ENCODE measurements around the gene EVC. TPM values are rescaled to one million over a fixed set of nuclear protein-coding genes. Genes with fewer than 3 reads are reported as not detected.
A peak's percentile ranks its signal among the peaks of the same experiment; 100 is the strongest.

The EVC gene
- total RNA-seq, 1 experiment from 2014 or later = not detected

- intact Hi-C loops (cut with micrococcal nuclease; ENCODE audit: unreplicated experiment) = no loop called here
- Mint-ChIP-seq H3K4me1 (ENCODE audit: low read depth, unreplicated experiment) (no peaks in the 10 kb centered on the region), H3K9me3 (ENCODE audit: unreplicated experiment) (peaks cover 6% of the 10 kb centered on the region), H3K36me3 (ENCODE audit: insufficient read depth, unreplicated experiment) (no peaks in the 10 kb centered on the region), H3K27me3 (ENCODE audit: insufficient read depth, unreplicated experiment) (peaks cover 12% of the 10 kb centered on the region), H3K4me3 (ENCODE audit: unreplicated experiment) (no peak overlapping the region), H3K27ac (ENCODE audit: unreplicated experiment) (peak overlapping the region; percentile 18)
- no peak for TF ChIP-seq CTCF (IDR thresholded peaks at IDR 0.05; ENCODE audit: insufficient read depth in 1 of 2, low read depth in 1 of 2, low read length in 1 of 2, severe bottlenecking in 1 of 2, unreplicated experiment in 1 of 2)
- CTCF ChIA-PET = no interaction called here
- H3K9me3 ChIP-seq = no peaks in the 10 kb centered on the region
- H3K27me3 ChIP-seq (replicated peaks; ENCODE audit: control insufficient read depth, insufficient read depth, low read length) = no peaks in the 10 kb centered on the region
- POLR2A ChIA-PET = no interaction called here
- no peak for DNase-seq
- no peak overlapping the region for H3K4me3 ChIP-seq (ENCODE audit: low read depth, low read length)
- no TSS peak for BruUV-seq (replicated peaks)
- no peaks in the 10 kb centered on the region for H3K4me1 ChIP-seq
- H3K36me3 ChIP-seq (ENCODE audit: control insufficient read depth, insufficient read depth, low read length) = no peaks in the 10 kb centered on the region
These were observed 9.0 kb upstream of the EVC start for GRCh38 chr4:5701971-5702370.

GRCh38 chr4:5703831-5704230, 7.2 kb upstream of the EVC start:
- Histone ChIP-seq H3K27me3 (replicated peaks; ENCODE audit: control insufficient read depth, insufficient read depth, low read length) (no peaks in the 10 kb centered on the region), H3K36me3 (ENCODE audit: control insufficient read depth, insufficient read depth, low read length) (no peaks in the 10 kb centered on the region), H3K4me3 (ENCODE audit: low read depth, low read length) (no peak overlapping the region), H3K4me1 (no peaks in the 10 kb centered on the region), H3K9me3 (no peaks in the 10 kb centered on the region)
- Mint-ChIP-seq H3K4me1 (ENCODE audit: low read depth, unreplicated experiment) (no peaks in the 10 kb centered on the region), H3K9me3 (ENCODE audit: unreplicated experiment) (peaks cover 6% of the 10 kb centered on the region), H3K36me3 (ENCODE audit: insufficient read depth, unreplicated experiment) (no peaks in the 10 kb centered on the region), H3K27me3 (ENCODE audit: insufficient read depth, unreplicated experiment) (peaks cover 12% of the 10 kb centered on the region), H3K4me3 (ENCODE audit: unreplicated experiment) (no peak overlapping the region), H3K27ac (ENCODE audit: unreplicated experiment) (no peak overlapping the region)
- ChIA-PET POLR2A (no interaction called here), CTCF (no interaction called here)
- intact Hi-C loops (cut with micrococcal nuclease; ENCODE audit: unreplicated experiment) = no loop called here
- no peak for DNase-seq
- no peak for TF ChIP-seq CTCF (IDR thresholded peaks at IDR 0.05; ENCODE audit: insufficient read depth in 1 of 2, low read depth in 1 of 2, low read length in 1 of 2, severe bottlenecking in 1 of 2, unreplicated experiment in 1 of 2)
- BruUV-seq (replicated peaks) = no TSS peak

DNA sequence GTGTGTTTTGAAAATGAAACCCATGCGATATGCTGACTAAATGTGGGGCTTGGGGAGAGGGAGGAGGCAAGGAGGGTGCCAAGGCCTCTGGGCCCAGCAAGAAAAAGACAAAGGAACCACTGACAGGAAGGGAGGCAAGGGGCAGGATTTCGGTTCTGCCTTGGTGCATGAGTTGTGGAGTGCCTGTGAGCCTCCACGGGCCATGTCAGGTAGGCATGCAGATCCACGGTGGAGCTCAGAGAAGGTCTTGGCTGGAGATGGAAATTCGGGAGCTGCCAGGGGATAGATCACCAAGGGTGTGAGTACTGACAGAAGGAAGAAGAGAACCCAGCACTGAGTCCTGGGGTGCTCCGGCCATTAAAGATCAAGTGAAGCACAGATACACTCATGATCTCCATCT, 6.7 kb upstream of the EVC start:
- BruUV-seq (replicated peaks) = no TSS peak
- H3K9me3 Mint-ChIP-seq (ENCODE audit: unreplicated experiment) = peaks cover 6% of the 10 kb centered on the region
- no peak for DNase-seq
- H3K27ac Mint-ChIP-seq (ENCODE audit: unreplicated experiment) = no peak overlapping the region
- Histone ChIP-seq H3K9me3 (no peaks in the 10 kb centered on the region), H3K36me3 (ENCODE audit: control insufficient read depth, insufficient read depth, low read length) (no peaks in the 10 kb centered on the region), H3K4me1 (no peaks in the 10 kb centered on the region), H3K4me3 (ENCODE audit: low read depth, low read length) (no peak overlapping the region), H3K27me3 (replicated peaks; ENCODE audit: control insufficient read depth, insufficient read depth, low read length) (no peaks in the 10 kb centered on the region)
- H3K4me1 Mint-ChIP-seq (ENCODE audit: low read depth, unreplicated experiment) = no peaks in the 10 kb centered on the region
- ChIA-PET CTCF (no interaction called here), POLR2A (no interaction called here)
- peaks cover 12% of the 10 kb centered on the region for H3K27me3 Mint-ChIP-seq (ENCODE audit: insufficient read depth, unreplicated experiment)
- intact Hi-C loops (cut with micrococcal nuclease; ENCODE audit: unreplicated experiment) = no loop called here
- H3K36me3 Mint-ChIP-seq (ENCODE audit: insufficient read depth, unreplicated experiment) = no peaks in the 10 kb centered on the region
- TF ChIP-seq CTCF (IDR thresholded peaks at IDR 0.05; ENCODE audit: insufficient read depth in 1 of 2, low read depth in 1 of 2, low read length in 1 of 2, severe bottlenecking in 1 of 2, unreplicated experiment in 1 of 2) = no peak
- no peak overlapping the region for H3K4me3 Mint-ChIP-seq (ENCODE audit: unreplicated experiment)

Data from Caco-2 (cell line).